K562 (cell line): Measurements from ENCODE around the gene ZNF460. TPM values are rescaled to one million over a fixed set of nuclear protein-coding genes. Genes with fewer than 3 reads are reported as not detected.

Source experiments
- CBX3 ChIP-seq, 2 experiments: IDR thresholded peaks; 1 replicate in 1 of 2; 2 replicates in 1 of 2; pipeline ENCODE4 v1.6.1; 2012; ENCODE audit warnings: inconsistent platforms in 2 of 2, low read length in 2 of 2, borderline replicate concordance in 1 of 2, control low read depth in 1 of 2
- E2F3 ChIP-seq: fragments of 250-450 bp; sonication (Bioruptor Pico); IDR thresholded peaks from 2 replicates; pipeline ENCODE4 v1.4.0; 2020; ENCODE audit warnings: mild to moderate bottlenecking
- ELF2 ChIP-seq: fragments of 250-450 bp; sonication (Bioruptor Pico); IDR thresholded peaks from 2 replicates; pipeline ENCODE4 v1.5.0; 2021; ENCODE audit warnings: mild to moderate bottlenecking
- JUN ChIP-seq, 2 experiments: sonication (generic) in 1 of 2; formaldehyde crosslinking in 1 of 2; IDR thresholded peaks; 2 replicates each; pipeline versions ENCODE4 v1.6.1 to v1.8.0; 2012 to 2022; ENCODE audit warnings: borderline replicate concordance in 2 of 2, mild to moderate bottlenecking in 2 of 2, improper control_type of control experiment in 1 of 2, low read depth in 1 of 2, low read length in 1 of 2, missing genetic modification reagents in 1 of 2
- KDM4B ChIP-seq, 2 experiments: fragments of 450-650 bp in 1 of 2; sonication (generic) in 1 of 2; IDR thresholded peaks; 2 replicates each; pipeline ENCODE4 v1.6.1; 2016 to 2017; ENCODE audit warnings: borderline replicate concordance in 2 of 2, antibody characterized with exemption in 1 of 2, low read depth in 1 of 2, mild to moderate bottlenecking in 1 of 2
- NCOA2 ChIP-seq, 2 experiments: fragments of 450-650 bp; IDR thresholded peaks; 2 replicates each; pipeline ENCODE4 v1.6.1; 2018; ENCODE audit warnings: mild to moderate bottlenecking in 2 of 2, moderate library complexity in 1 of 2; ENCODE audit not compliant: partially characterized antibody in 2 of 2
- NCOA4 ChIP-seq: fragments of 450-650 bp; IDR thresholded peaks from 2 replicates; pipeline ENCODE4 v1.6.1; 2018; ENCODE audit warnings: mild to moderate bottlenecking; ENCODE audit not compliant: partially characterized antibody
- SMAD4 ChIP-seq: fragments of 250-450 bp; sonication (Bioruptor Pico); conservative IDR thresholded peaks from 2 replicates; pipeline ENCODE4 v1.8.0; 2021; ENCODE audit warnings: inconsistent platforms, mild to moderate bottlenecking, moderate library complexity
- SNIP1 ChIP-seq: fragments of 450-650 bp; IDR thresholded peaks from 2 replicates; pipeline ENCODE4 v1.7.1; 2017; ENCODE audit warnings: low read depth, mild to moderate bottlenecking
- STAG1 ChIP-seq: sonication (generic); formaldehyde crosslinking; IDR thresholded peaks from 2 replicates; pipeline ENCODE4 v1.5.0; 2020; ENCODE audit warnings: missing genetic modification reagents, borderline replicate concordance
- STAT5B ChIP-seq: fragments of 250-450 bp; sonication (Bioruptor Pico); IDR thresholded peaks from 2 replicates; pipeline ENCODE4 v1.8.0; 2021; ENCODE audit warnings: mild to moderate bottlenecking, inconsistent platforms
- TEAD2 ChIP-seq: fragments of 450-650 bp; IDR thresholded peaks from 2 replicates; pipeline ENCODE4 v1.6.1; 2016; ENCODE audit warnings: missing genetic modification characterization, control low read depth, missing compliant biosample characterization
- TRIM28 ChIP-seq: fragments of 450-650 bp; IDR thresholded peaks from 2 replicates; pipeline ENCODE4 v1.6.1; 2017
- ZBTB17 ChIP-seq: fragments of 450-650 bp; formaldehyde crosslinking; IDR thresholded peaks from 2 replicates; pipeline ENCODE4 v1.4.0; 2020; ENCODE audit warnings: mild to moderate bottlenecking
- ZNF224 ChIP-seq: sonication (generic); formaldehyde crosslinking; IDR thresholded peaks from 2 replicates; pipeline ENCODE4 v1.8.0; 2022; ENCODE audit warnings: mild to moderate bottlenecking, missing genetic modification reagents
- ZNF23 ChIP-seq: fragments of 250-450 bp; sonication (Bioruptor Pico); IDR thresholded peaks from 2 replicates; pipeline ENCODE4 v1.4.0; 2020; ENCODE audit warnings: mild to moderate bottlenecking
- ZNF75A ChIP-seq: fragments of 450-650 bp; formaldehyde crosslinking; IDR thresholded peaks from 2 replicates; pipeline ENCODE4 v1.4.0; 2020; ENCODE audit warnings: mild to moderate bottlenecking
- polyA plus RNA-seq, 8 experiments: library from polyadenylated mRNA; depleted of rRNA in 4 of 8; stranded (reverse) in 5 of 8; unstranded in 3 of 8; fragments of >200 nt; fragmentation: Nextera tagmentation in 2 of 8; fragmentation: Illumina TruSeq in 1 of 8; extraction: Ambion mirVana in 2 of 8; extraction: Trizol in 1 of 8; gene quantifications; 2 replicates each; pipeline versions ENCODE4 v1.2.1 to v1.2.3, GENCODE V29; 2011 to 2014; ENCODE audit warnings: inconsistent platforms in 1 of 8, missing spikeins in 1 of 8
- total RNA-seq, 7 experiments: library from RNA; depleted of rRNA in 6 of 7; stranded (reverse); fragments of >200 nt in 6 of 7; fragmentation: Illumina TruSeq in 2 of 7; extraction: Trizol in 2 of 7; gene quantifications; 2 replicates each; pipeline versions ENCODE4 v1.2.1 to v1.2.3, GENCODE V29; 2011 to 2021; ENCODE audit warnings: low replicate concordance in 1 of 7
- TF ChIP-seq, protein P1 (sequence below): sonication (generic); formaldehyde crosslinking; IDR thresholded peaks from 2 replicates; pipeline ENCODE4 v1.8.0; 2022; ENCODE audit warnings: mild to moderate bottlenecking, missing genetic modification reagents, borderline replicate concordance
- TF ChIP-seq, protein P2 (sequence below): sonication (generic); formaldehyde crosslinking; IDR thresholded peaks from 2 replicates; pipeline ENCODE4 v1.8.1; 2023; ENCODE audit warnings: mild to moderate bottlenecking, missing genetic modification reagents, moderate library complexity
- TF ChIP-seq, protein P3 (sequence below): fragments of 450-650 bp; IDR thresholded peaks from 2 replicates; pipeline ENCODE4 v1.6.1; 2017; ENCODE audit warnings: antibody characterized with exemption
- TF ChIP-seq, protein P4 (sequence below): fragments of 250-450 bp; sonication (Bioruptor Pico); IDR thresholded peaks from 2 replicates; pipeline ENCODE4 v1.8.0; 2021; ENCODE audit warnings: mild to moderate bottlenecking, moderate library complexity

Gene ZNF460
- total and polyA plus RNA-seq, 9 of the 15 experiments (the other 6 are each of a cell fraction or from before 2014, with no cell fraction given): 0.45 to 36.2 (median 16.6) TPM

DNA sequence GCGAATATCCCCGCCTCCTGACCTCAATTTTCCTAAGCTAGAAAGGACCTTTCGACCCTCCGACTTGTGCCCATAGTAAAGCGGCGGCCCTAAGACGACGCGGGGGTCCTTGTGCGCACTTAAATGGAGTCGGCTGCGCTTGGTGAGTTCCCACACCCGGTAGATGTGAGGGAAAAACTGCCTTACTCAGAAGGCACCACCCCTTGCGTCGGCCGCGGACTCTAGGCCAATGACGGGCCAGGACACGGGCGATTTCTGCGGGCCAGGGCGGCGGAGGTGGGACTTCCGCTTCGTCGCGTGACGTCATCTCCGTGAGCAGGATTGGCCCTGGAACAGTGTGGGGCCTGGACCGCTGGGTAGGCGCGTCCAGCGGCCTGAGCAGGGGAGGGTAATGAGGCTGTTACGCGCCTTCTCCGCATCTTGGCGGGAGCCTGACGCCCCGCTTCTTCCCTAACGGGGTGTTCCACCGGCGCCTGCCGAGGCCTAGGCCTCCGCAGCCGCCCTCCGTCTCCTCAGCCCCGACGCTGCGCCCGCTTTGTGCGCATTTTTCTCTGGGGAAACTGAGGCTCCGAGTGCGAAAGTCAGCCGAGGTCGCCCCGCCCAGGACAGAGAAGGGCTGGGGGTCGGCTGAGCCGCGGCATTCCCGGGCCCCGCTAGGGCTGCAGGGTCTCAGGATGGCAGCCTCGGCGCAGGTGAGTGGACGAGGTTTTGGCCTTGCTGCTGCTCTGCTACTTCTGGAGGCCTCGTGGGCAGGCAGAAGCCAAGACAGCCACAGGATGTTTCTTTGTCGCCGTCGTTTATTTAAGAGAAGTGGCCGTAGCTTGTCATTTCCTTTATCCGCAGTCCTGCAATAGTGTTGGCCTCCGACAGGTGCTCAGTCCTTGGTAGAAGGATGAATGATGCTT lies 40.1 kb downstream of the ZNF460 start, which contains the start of gene ZNF543 (continued):
- TF ChIP-seq, protein P1, sequence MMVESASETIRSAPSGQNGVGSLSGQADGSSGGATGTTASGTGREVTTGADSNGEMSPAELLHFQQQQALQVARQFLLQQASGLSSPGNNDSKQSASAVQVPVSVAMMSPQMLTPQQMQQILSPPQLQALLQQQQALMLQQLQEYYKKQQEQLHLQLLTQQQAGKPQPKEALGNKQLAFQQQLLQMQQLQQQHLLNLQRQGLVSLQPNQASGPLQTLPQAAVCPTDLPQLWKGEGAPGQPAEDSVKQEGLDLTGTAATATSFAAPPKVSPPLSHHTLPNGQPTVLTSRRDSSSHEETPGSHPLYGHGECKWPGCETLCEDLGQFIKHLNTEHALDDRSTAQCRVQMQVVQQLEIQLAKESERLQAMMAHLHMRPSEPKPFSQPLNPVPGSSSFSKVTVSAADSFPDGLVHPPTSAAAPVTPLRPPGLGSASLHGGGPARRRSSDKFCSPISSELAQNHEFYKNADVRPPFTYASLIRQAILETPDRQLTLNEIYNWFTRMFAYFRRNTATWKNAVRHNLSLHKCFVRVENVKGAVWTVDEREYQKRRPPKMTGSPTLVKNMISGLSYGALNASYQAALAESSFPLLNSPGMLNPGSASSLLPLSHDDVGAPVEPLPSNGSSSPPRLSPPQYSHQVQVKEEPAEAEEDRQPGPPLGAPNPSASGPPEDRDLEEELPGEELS (CRISPR knock-in tag): no peak
- no peak for TF ChIP-seq KDM4B (IDR thresholded peaks at IDR 0.05; ENCODE audit: borderline replicate concordance in 2 of 2, low read depth in 1 of 2)
- peak; percentile 15; the same call in 1 of the 2 replicates for TF ChIP-seq ZNF75A
- no peak for TF ChIP-seq STAT5B (CRISPR knock-in tag)
- TF ChIP-seq TRIM28: no peak
- TF ChIP-seq, protein P2, sequence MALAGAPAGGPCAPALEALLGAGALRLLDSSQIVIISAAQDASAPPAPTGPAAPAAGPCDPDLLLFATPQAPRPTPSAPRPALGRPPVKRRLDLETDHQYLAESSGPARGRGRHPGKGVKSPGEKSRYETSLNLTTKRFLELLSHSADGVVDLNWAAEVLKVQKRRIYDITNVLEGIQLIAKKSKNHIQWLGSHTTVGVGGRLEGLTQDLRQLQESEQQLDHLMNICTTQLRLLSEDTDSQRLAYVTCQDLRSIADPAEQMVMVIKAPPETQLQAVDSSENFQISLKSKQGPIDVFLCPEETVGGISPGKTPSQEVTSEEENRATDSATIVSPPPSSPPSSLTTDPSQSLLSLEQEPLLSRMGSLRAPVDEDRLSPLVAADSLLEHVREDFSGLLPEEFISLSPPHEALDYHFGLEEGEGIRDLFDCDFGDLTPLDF (CRISPR knock-in tag): no peak
- TF ChIP-seq ZBTB17 (CRISPR knock-in tag): no peak
- no peak for TF ChIP-seq NCOA2 (IDR thresholded peaks at IDR 0.05; ENCODE audit: partially characterized antibody in 2 of 2)
- no peak for TF ChIP-seq NCOA4
- TF ChIP-seq, protein P3, sequence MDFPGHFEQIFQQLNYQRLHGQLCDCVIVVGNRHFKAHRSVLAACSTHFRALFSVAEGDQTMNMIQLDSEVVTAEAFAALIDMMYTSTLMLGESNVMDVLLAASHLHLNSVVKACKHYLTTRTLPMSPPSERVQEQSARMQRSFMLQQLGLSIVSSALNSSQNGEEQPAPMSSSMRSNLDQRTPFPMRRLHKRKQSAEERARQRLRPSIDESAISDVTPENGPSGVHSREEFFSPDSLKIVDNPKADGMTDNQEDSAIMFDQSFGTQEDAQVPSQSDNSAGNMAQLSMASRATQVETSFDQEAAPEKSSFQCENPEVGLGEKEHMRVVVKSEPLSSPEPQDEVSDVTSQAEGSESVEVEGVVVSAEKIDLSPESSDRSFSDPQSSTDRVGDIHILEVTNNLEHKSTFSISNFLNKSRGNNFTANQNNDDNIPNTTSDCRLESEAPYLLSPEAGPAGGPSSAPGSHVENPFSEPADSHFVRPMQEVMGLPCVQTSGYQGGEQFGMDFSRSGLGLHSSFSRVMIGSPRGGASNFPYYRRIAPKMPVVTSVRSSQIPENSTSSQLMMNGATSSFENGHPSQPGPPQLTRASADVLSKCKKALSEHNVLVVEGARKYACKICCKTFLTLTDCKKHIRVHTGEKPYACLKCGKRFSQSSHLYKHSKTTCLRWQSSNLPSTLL: no peak
- 0 out of 2 replicates have a peak, but pooled peaks have one; percentile 32 for TF ChIP-seq SMAD4 (CRISPR knock-in tag)
- no peak for TF ChIP-seq ELF2 (CRISPR knock-in tag)
- TF ChIP-seq TEAD2: no peak
- TF ChIP-seq E2F3: no peak; the same call in 1 of the 2 replicates
- TF ChIP-seq CBX3 (IDR thresholded peaks at IDR 0.05; ENCODE audit: borderline replicate concordance in 1 of 2, low read length in 2 of 2): no peak
- TF ChIP-seq SNIP1: no peak
- TF ChIP-seq ZNF23: no peak
- TF ChIP-seq JUN (IDR thresholded peaks at IDR 0.05; ENCODE audit: borderline replicate concordance, low read depth, low read length): peak; percentile 83
- TF ChIP-seq JUN (CRISPR knock-in tag; IDR thresholded peaks at IDR 0.05; ENCODE audit: borderline replicate concordance): no peak
- no peak for TF ChIP-seq ZNF224
- TF ChIP-seq, protein P4, sequence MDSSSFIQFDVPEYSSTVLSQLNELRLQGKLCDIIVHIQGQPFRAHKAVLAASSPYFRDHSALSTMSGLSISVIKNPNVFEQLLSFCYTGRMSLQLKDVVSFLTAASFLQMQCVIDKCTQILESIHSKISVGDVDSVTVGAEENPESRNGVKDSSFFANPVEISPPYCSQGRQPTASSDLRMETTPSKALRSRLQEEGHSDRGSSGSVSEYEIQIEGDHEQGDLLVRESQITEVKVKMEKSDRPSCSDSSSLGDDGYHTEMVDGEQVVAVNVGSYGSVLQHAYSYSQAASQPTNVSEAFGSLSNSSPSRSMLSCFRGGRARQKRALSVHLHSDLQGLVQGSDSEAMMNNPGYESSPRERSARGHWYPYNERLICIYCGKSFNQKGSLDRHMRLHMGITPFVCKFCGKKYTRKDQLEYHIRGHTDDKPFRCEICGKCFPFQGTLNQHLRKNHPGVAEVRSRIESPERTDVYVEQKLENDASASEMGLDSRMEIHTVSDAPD (CRISPR knock-in tag): no peak
- TF ChIP-seq STAG1: no peak
